Breast epithelium (tissue), 4 donors: ENCODE data around the gene RUNDC3A. TPM values are rescaled to one million over a fixed set of nuclear protein-coding genes. Genes with fewer than 3 reads are reported as not detected.
A peak's percentile ranks its signal among the peaks of the same experiment; 100 is the strongest.

Source experiments
- DNase-seq, 2 donors: peaks; one replicate each; pipeline ENCODE4 v3.0.0-alpha.2; 2019; ENCODE audit warnings: low spot score in 2 of 2
- H3K27ac ChIP-seq, 2 donors: fragments of 200-600 bp; sonication (generic) in 1 of 2; one replicate each; pipeline ENCODE4 v1.5.1; 2016 to 2019; ENCODE audit warnings: mild to moderate bottlenecking in 1 of 2
- H3K27me3 ChIP-seq, 2 donors: fragments of 200-600 bp; sonication (generic) in 1 of 2; one replicate each; pipeline versions ENCODE4 v1.5.1 to v1.6.0; 2017 to 2019; ENCODE audit warnings: control low read depth in 1 of 2, mild to moderate bottlenecking in 1 of 2
- H3K36me3 ChIP-seq: fragments of 200-600 bp; one replicate; pipeline ENCODE4 v1.5.1; 2019
- H3K4me1 ChIP-seq, 2 donors: fragments of 200-600 bp; sonication (generic); one replicate each; pipeline ENCODE4 v1.5.1; 2016 to 2019; ENCODE audit warnings: control low read depth in 1 of 2
- H3K4me3 ChIP-seq, 3 donors: fragments of 200-600 bp; sonication (generic); 1 replicate in 2 of 3; 2 replicates in 1 of 3; pipeline ENCODE4 v1.5.1; 2016 to 2019; ENCODE audit warnings: mild to moderate bottlenecking in 3 of 3, moderate library complexity in 2 of 3
- H3K9me3 ChIP-seq, 2 donors: fragments of 200-600 bp; sonication (generic) in 1 of 2; one replicate each; pipeline ENCODE4 v1.5.1; 2016 to 2019; ENCODE audit warnings: control low read depth in 1 of 2
- POLR2A ChIP-seq: fragments of 450-650 bp; IDR thresholded peaks from one replicate; pipeline ENCODE4 v1.6.1; 2016; ENCODE audit warnings: antibody characterized with exemption, mild to moderate bottlenecking, moderate library complexity
- POLR2AphosphoS5 ChIP-seq, 3 donors: sonication (generic); formaldehyde crosslinking; IDR thresholded peaks; one replicate each; pipeline ENCODE4 v1.6.1; 2017; ENCODE audit warnings: antibody characterized with exemption in 3 of 3
- intact Hi-C: fragments of 100-400 bp; cut with DNase I; formaldehyde crosslinking; loops from one replicate; pipeline ENCODE4 v1.15.1; 2023; ENCODE audit warnings: low total_unique reads
- total RNA-seq, 3 donors: library from RNA; depleted of rRNA; stranded (reverse); fragments of >200 nt; gene quantifications; one replicate each; pipeline ENCODE4 v1.1.0, GENCODE V29; 2016
- TF ChIP-seq, protein P1 (sequence below), 3 donors: fragments of 450-650 bp; IDR thresholded peaks; one replicate each; pipeline ENCODE4 v1.5.1; 2016 to 2017; ENCODE audit warnings: antibody characterized with exemption in 3 of 3, mild to moderate bottlenecking in 3 of 3, moderate library complexity in 3 of 3

Gene RUNDC3A
- total RNA-seq, 3 donors from 2014 or later: 0.48 to 1.6 TPM; not detected in 1

- no peak for DNase-seq
- peaks cover 8 to 19% of the 10 kb centered on the region in 2 donors for H3K27me3 ChIP-seq
- peaks cover 0 to 6% of the 10 kb centered on the region in 2 donors for H3K4me1 ChIP-seq
- no peak for TF ChIP-seq POLR2A
- no peak for TF ChIP-seq POLR2AphosphoS5 (IDR thresholded peaks at IDR 0.05)
- TF ChIP-seq, protein P1, sequence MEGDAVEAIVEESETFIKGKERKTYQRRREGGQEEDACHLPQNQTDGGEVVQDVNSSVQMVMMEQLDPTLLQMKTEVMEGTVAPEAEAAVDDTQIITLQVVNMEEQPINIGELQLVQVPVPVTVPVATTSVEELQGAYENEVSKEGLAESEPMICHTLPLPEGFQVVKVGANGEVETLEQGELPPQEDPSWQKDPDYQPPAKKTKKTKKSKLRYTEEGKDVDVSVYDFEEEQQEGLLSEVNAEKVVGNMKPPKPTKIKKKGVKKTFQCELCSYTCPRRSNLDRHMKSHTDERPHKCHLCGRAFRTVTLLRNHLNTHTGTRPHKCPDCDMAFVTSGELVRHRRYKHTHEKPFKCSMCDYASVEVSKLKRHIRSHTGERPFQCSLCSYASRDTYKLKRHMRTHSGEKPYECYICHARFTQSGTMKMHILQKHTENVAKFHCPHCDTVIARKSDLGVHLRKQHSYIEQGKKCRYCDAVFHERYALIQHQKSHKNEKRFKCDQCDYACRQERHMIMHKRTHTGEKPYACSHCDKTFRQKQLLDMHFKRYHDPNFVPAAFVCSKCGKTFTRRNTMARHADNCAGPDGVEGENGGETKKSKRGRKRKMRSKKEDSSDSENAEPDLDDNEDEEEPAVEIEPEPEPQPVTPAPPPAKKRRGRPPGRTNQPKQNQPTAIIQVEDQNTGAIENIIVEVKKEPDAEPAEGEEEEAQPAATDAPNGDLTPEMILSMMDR (IDR thresholded peaks at IDR 0.05): no peak
- H3K9me3 ChIP-seq: no peaks in the 10 kb centered on the region
- intact Hi-C loops: no loop called here
- H3K4me3 ChIP-seq: no peak overlapping the region
- H3K36me3 ChIP-seq: no peaks in the 10 kb centered on the region
- no peak overlapping the region for H3K27ac ChIP-seq
These were observed 2.4 kb downstream of the RUNDC3A start for GRCh38 chr17:44310609-44311376.

DNA sequence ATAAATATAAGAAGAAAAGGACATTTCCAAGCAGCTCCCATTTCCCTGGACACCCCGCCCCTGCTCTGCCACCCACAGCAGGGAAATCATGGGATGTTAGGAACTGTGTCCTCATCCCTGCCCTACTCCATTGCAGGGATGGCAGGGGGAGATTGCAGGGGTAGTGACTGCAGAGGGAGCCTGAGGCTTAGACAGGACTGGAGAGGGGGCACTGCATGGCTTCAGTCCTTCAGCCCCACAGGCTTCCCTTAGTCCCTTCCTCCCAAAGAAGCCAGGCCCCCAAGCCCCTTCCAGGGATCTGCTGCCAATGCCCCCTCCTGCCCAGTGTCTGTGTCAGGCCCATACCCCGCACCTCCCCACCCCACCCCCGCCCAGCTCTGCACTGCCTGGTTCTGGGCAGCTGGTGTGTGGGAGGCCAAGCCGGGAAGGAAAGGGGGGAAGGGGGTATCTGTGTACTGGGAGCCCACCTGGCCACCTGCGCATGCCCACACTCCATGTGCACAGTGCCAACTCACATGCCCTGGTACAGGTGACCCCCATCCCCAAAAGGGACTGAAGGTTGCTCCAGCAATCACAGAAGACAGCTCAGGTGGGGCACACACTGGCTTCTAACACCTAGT, 3.3 kb downstream of the RUNDC3A start:
- Histone ChIP-seq H3K4me3 (no peak overlapping the region), H3K4me1 (peaks cover 0 to 6% of the 10 kb centered on the region in 2 donors), H3K9me3 (no peaks in the 10 kb centered on the region), H3K27me3 (peaks cover 12 to 27% of the 10 kb centered on the region in 2 donors), H3K36me3 (no peaks in the 10 kb centered on the region), H3K27ac (no peak overlapping the region)
- no peak for TF ChIP-seq POLR2A
- TF ChIP-seq, protein P1 (IDR thresholded peaks at IDR 0.05): no peak
- no peak for TF ChIP-seq POLR2AphosphoS5 (IDR thresholded peaks at IDR 0.05)
- no peak for DNase-seq
- intact Hi-C loops: no loop called here

DNA sequence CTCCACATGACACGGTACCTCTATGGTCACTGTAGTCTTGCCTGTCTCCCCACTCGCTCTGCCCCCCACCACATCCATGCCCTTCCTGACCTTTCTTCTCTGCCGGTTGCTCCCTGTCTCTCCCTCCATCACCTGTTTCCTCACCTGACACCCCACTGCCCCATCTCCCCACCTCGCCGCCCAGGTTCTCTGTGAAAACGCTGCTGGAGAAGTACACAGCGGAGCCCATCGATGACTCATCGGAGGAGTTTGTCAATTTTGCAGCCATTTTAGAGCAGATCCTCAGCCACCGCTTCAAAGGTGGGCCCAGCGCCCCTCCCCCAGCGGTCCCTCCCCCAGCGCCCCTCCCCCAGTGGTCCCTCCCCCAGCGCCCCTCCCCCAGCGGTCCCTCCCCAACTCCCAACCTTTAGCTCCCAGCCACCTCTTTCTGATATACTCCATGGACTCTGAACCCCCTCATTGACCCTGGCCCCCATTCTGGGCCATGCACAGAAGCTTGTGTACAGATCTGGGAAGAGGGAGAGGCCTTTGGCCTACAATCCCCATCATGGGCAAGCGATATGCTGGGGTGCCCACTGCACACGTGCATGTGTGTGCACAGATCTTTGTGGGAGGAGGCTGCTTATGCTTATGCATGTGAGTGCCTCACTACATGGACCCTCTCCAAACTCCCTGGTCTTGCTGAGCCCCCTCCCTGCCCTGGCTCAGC, 4.1 kb downstream of the RUNDC3A start:
- no peak for TF ChIP-seq POLR2A
- TF ChIP-seq POLR2AphosphoS5 (IDR thresholded peaks at IDR 0.05): no peak
- TF ChIP-seq, protein P1 (IDR thresholded peaks at IDR 0.05): no peak

GRCh38 chr17:44314031-44314430, 5.6 kb downstream of the RUNDC3A start:
- H3K4me3 ChIP-seq: no peak overlapping the region
- no peak for DNase-seq
- no peaks in the 10 kb centered on the region for H3K9me3 ChIP-seq
- no peaks in the 10 kb centered on the region for H3K36me3 ChIP-seq
- H3K27me3 ChIP-seq: peaks cover 12 to 40% of the 10 kb centered on the region in 2 donors
- no peak overlapping the region for H3K27ac ChIP-seq
- TF ChIP-seq POLR2A (no peak), POLR2AphosphoS5 (IDR thresholded peaks at IDR 0.05) (no peak)
- TF ChIP-seq, protein P1 (IDR thresholded peaks at IDR 0.05): no peak
- no peaks in the 10 kb centered on the region for H3K4me1 ChIP-seq
- intact Hi-C loops: no loop called here

More for the DNA sequence above, 4.1 kb downstream of the RUNDC3A start:
- peaks cover 12 to 36% of the 10 kb centered on the region in 2 donors for H3K27me3 ChIP-seq
- intact Hi-C loops: no loop called here
- H3K27ac ChIP-seq: no peak overlapping the region
- H3K9me3 ChIP-seq: no peaks in the 10 kb centered on the region
- peaks cover 0 to 5% of the 10 kb centered on the region in 2 donors for H3K4me1 ChIP-seq
- no peaks in the 10 kb centered on the region for H3K36me3 ChIP-seq
- no peak for DNase-seq
- no peak overlapping the region for H3K4me3 ChIP-seq

DNA sequence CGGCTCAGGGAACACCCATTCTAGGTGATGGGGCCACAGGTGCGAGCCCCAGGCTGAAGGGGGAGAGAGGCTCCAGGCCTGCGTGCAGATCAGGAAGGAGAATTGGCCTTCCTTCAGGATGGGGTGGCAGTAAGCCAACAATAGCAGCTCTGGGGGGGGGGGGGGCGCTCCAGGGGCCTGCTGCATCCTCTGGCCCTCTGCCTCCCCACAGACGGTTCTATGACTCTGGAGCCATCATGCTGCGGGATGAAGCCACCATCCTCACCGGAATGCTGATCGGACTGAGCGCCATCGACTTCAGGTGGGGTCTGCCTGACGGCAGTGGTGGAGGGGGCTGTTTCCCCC, 6.1 kb downstream of the RUNDC3A start:
- H3K27me3 ChIP-seq: peaks cover 12 to 40% of the 10 kb centered on the region in 2 donors
- no peaks in the 10 kb centered on the region for H3K9me3 ChIP-seq
- no peak overlapping the region for H3K27ac ChIP-seq
- DNase-seq: no peak
- peak overlapping the region in 1 of 3 donors; percentile 60 for H3K4me3 ChIP-seq
- TF ChIP-seq POLR2AphosphoS5 (IDR thresholded peaks at IDR 0.05) (no peak), POLR2A (no peak)
- TF ChIP-seq, protein P1 (IDR thresholded peaks at IDR 0.05): no peak
- no peaks in the 10 kb centered on the region for H3K4me1 ChIP-seq
- no peaks in the 10 kb centered on the region for H3K36me3 ChIP-seq
- intact Hi-C loops: no loop called here
